H9 (cell line): ENCODE results near the gene DNAH11. TPM values are rescaled to one million over a fixed set of nuclear protein-coding genes. Genes with fewer than 3 reads are reported as not detected.

ENCODE experiments used
- DNase-seq: peaks from one replicate; pipeline ENCODE4 v3.0.0-alpha.2; 2017
- H2AFZ ChIP-seq: one replicate; pipeline ENCODE4 v1.6.1; 2013; ENCODE audit warnings: mild to moderate bottlenecking, low read length, control low read depth, moderate library complexity
- H2AK5ac ChIP-seq: 2 replicates; pipeline ENCODE4 v1.6.1; 2013; ENCODE audit warnings: low read length, control low read depth, mixed read lengths; ENCODE audit not compliant: insufficient read length
- H2BK120ac ChIP-seq: one replicate; pipeline ENCODE4 v1.6.1; 2013; ENCODE audit warnings: low read depth, mild to moderate bottlenecking, low read length, control low read depth, inconsistent platforms; ENCODE audit not compliant: poor library complexity, severe bottlenecking
- H2BK12ac ChIP-seq: 2 replicates; pipeline ENCODE4 v1.6.1; 2013; ENCODE audit warnings: low read length, control low read depth, mixed read lengths, low read depth; ENCODE audit not compliant: insufficient read length
- H2BK15ac ChIP-seq: 2 replicates; pipeline ENCODE4 v1.6.1; 2013; ENCODE audit warnings: low read depth, low read length, control low read depth
- H2BK20ac ChIP-seq: one replicate; pipeline ENCODE4 v1.6.1; 2013; ENCODE audit warnings: low read depth, mild to moderate bottlenecking, low read length, control low read depth, inconsistent platforms; ENCODE audit not compliant: poor library complexity, severe bottlenecking
- H2BK5ac ChIP-seq: 2 replicates; pipeline ENCODE4 v1.6.1; 2013; ENCODE audit warnings: low read length, control low read depth, mixed read lengths; ENCODE audit not compliant: insufficient read length
- H3K14ac ChIP-seq: 2 replicates; pipeline ENCODE4 v1.6.1; 2013; ENCODE audit warnings: low read length, control low read depth; ENCODE audit not compliant: insufficient read depth
- H3K18ac ChIP-seq: 2 replicates; pipeline ENCODE4 v1.6.1; 2013; ENCODE audit warnings: low read depth, mild to moderate bottlenecking, mixed read lengths, low read length, control low read depth; ENCODE audit not compliant: insufficient read length
- H3K23ac ChIP-seq: 2 replicates; pipeline ENCODE4 v1.6.1; 2013; ENCODE audit warnings: low read length, control low read depth, mixed read lengths, low read depth; ENCODE audit not compliant: insufficient read length
- H3K23me2 ChIP-seq: 2 replicates; pipeline ENCODE4 v1.6.1; 2013; ENCODE audit warnings: low read depth, mild to moderate bottlenecking, mixed read lengths, low read length, control low read depth; ENCODE audit not compliant: insufficient read length, poor library complexity, severe bottlenecking
- H3K27ac ChIP-seq: 2 replicates; pipeline ENCODE4 v1.5.1; 2013; ENCODE audit warnings: low read length, control low read depth, mixed read lengths, low read depth; ENCODE audit not compliant: insufficient read length
- H3K27me3 ChIP-seq: 2 replicates; pipeline ENCODE4 v1.6.1; 2013; ENCODE audit warnings: low read length, control low read depth, inconsistent platforms; ENCODE audit not compliant: insufficient read depth
- H3K4ac ChIP-seq: 2 replicates; pipeline ENCODE4 v1.6.1; 2013; ENCODE audit warnings: low read depth, mild to moderate bottlenecking, control low read depth, inconsistent platforms, low read length, moderate library complexity
- H3K4me1 ChIP-seq: 2 replicates; pipeline ENCODE4 v1.6.1; 2013; ENCODE audit warnings: low read length, control low read depth, inconsistent platforms; ENCODE audit not compliant: insufficient read depth
- H3K4me2 ChIP-seq: 2 replicates; pipeline ENCODE4 v1.6.1; 2013; ENCODE audit warnings: low read length, control low read depth, mixed read lengths; ENCODE audit not compliant: insufficient read length, insufficient read depth
- H3K56ac ChIP-seq: 2 replicates; pipeline ENCODE4 v1.6.1; 2013; ENCODE audit warnings: low read depth, mild to moderate bottlenecking, mixed read lengths, low read length, control low read depth; ENCODE audit not compliant: insufficient read length
- H3K79me1 ChIP-seq: 2 replicates; pipeline ENCODE4 v1.6.1; 2013; ENCODE audit warnings: low read depth, mild to moderate bottlenecking, moderate library complexity, low read length, control low read depth, inconsistent platforms; ENCODE audit not compliant: insufficient read depth, poor library complexity, severe bottlenecking
- H3K79me2 ChIP-seq: 2 replicates; pipeline ENCODE4 v1.6.1; 2013; ENCODE audit warnings: low read length, control low read depth, inconsistent platforms; ENCODE audit not compliant: insufficient read depth
- H3K9ac ChIP-seq: 2 replicates; pipeline ENCODE4 v1.6.1; 2013; ENCODE audit warnings: low read length, control low read depth, mixed read lengths; ENCODE audit not compliant: insufficient read length; ENCODE audit errors: extremely low read depth
- H3K9me3 ChIP-seq: one replicate; pipeline ENCODE4 v1.6.1; 2013; ENCODE audit warnings: low read depth, low read length, inconsistent platforms; ENCODE audit not compliant: control insufficient read depth
- H3T11ph ChIP-seq: one replicate; pipeline ENCODE4 v1.6.1; 2013; ENCODE audit warnings: mild to moderate bottlenecking, low read length, control low read depth, inconsistent platforms
- H4K20me1 ChIP-seq: one replicate; pipeline ENCODE4 v1.6.1; 2013; ENCODE audit not compliant: control insufficient read depth, insufficient read length, insufficient read depth
- H4K5ac ChIP-seq: 2 replicates; pipeline ENCODE4 v1.6.1; 2013; ENCODE audit warnings: low read depth, mild to moderate bottlenecking, mixed read lengths, low read length, control low read depth; ENCODE audit not compliant: insufficient read length
- H4K8ac ChIP-seq: replicated peaks from 2 replicates; pipeline ENCODE4 v1.6.1; 2013; ENCODE audit warnings: low read length, control low read depth, mixed read lengths, low read depth; ENCODE audit not compliant: insufficient read length
- H4K91ac ChIP-seq: 2 replicates; pipeline ENCODE4 v1.6.1; 2013; ENCODE audit warnings: low read depth, mild to moderate bottlenecking, moderate library complexity, mixed read lengths, low read length, control low read depth; ENCODE audit not compliant: insufficient read length
- H3K27ac Mint-ChIP-seq, 3 experiments: 2 replicates in 2 of 3; 3 replicates in 1 of 3; pipeline ENCODE4 v1.8.0; 2020 to 2021; ENCODE audit warnings: mixed read lengths in 3 of 3, mild to moderate bottlenecking in 1 of 3, moderate library complexity in 1 of 3
- H3K27me3 Mint-ChIP-seq: 2 replicates; pipeline ENCODE4 v1.8.0; 2021; ENCODE audit warnings: low read depth, mild to moderate bottlenecking, moderate library complexity, mixed read lengths
- H3K36me3 Mint-ChIP-seq, 3 experiments: 2 replicates in 2 of 3; 3 replicates in 1 of 3; pipeline ENCODE4 v1.8.0; 2020 to 2021; ENCODE audit warnings: low read depth in 3 of 3, mixed read lengths in 3 of 3; ENCODE audit not compliant: insufficient read depth in 1 of 3
- H3K4me1 Mint-ChIP-seq, 2 experiments: 2 replicates each; pipeline ENCODE4 v1.8.0; 2020; ENCODE audit warnings: mixed read lengths in 2 of 2
- H3K4me3 Mint-ChIP-seq, 2 experiments: 2 replicates in 1 of 2; 3 replicates in 1 of 2; pipeline ENCODE4 v1.8.0; 2020 to 2021; ENCODE audit warnings: mild to moderate bottlenecking in 2 of 2, mixed read lengths in 2 of 2, moderate library complexity in 1 of 2
- H3K9me3 Mint-ChIP-seq, 2 experiments: 2 replicates in 1 of 2; 3 replicates in 1 of 2; pipeline ENCODE4 v1.8.0; 2020; ENCODE audit warnings: mild to moderate bottlenecking in 2 of 2, mixed read lengths in 2 of 2, moderate library complexity in 1 of 2
- CTCF ChIP-seq: fragments of 200-600 bp; sonication (generic); conservative IDR thresholded peaks from 3 replicates; pipeline ENCODE4 v1.8.0; 2021; ENCODE audit warnings: antibody characterized with exemption, mild to moderate bottlenecking
- WGBS: extraction: QIAGEN DNeasy Blood & Tissue Kit; methylation state at CpG from one replicate; pipeline ENCODE4 v1.1.7; 2013; ENCODE audit warnings: missing lambda C conversion rate, low lambda C conversion rate, mixed read lengths; ENCODE audit not compliant: insufficient read length; ENCODE audit errors: extremely low coverage; 5-methylcytosine and 5-hydroxymethylcytosine counted together
- total RNA-seq: library from RNA; stranded (reverse); gene quantifications from 2 replicates; pipeline ENCODE4 v1.2.1, GENCODE V29; 2021

DNAH11 gene
- total RNA-seq, 1 experiment from 2014 or later: 2.5 TPM

GRCh38 chr7:21605008-21605585, 62.3 kb downstream of the DNAH11 start:
- Histone ChIP-seq H2BK12ac (no peak overlapping the region), H2AFZ (no peak overlapping the region), H3K27ac (no peak overlapping the region), H3K23me2 (no peaks in the 10 kb centered on the region), H3K4me1 (no peaks in the 10 kb centered on the region), H3K9me3 (no peaks in the 10 kb centered on the region), H4K91ac (no peak overlapping the region), H3K23ac (no peak overlapping the region), H4K20me1 (no peaks in the 10 kb centered on the region), H3K56ac (no peak overlapping the region), H2AK5ac (no peak overlapping the region), H4K8ac (no peak overlapping the region), H4K5ac (no peak overlapping the region), H3K14ac (no peak overlapping the region), H3K79me1 (no peaks in the 10 kb centered on the region), H3K9ac (no peak overlapping the region), H3K27me3 (no peaks in the 10 kb centered on the region), H3T11ph (no peak overlapping the region), H2BK120ac (no peak overlapping the region), H2BK5ac (no peak overlapping the region), H3K18ac (no peak overlapping the region), H2BK20ac (no peak overlapping the region), H2BK15ac (no peak overlapping the region), H3K4me2 (no peak overlapping the region), H3K4ac (no peak overlapping the region), H3K79me2 (no peaks in the 10 kb centered on the region)
- peaks cover 3% of the 10 kb centered on the region; the same call in 1 of the 2 replicates for H3K27me3 Mint-ChIP-seq
- H3K36me3 Mint-ChIP-seq: 0 out of 7 replicates have a peak, but pooled peaks cover 0 to 2% (median 0%) of the 10 kb centered on the region in 3 experiments
- TF ChIP-seq CTCF: no peak
- H3K4me3 Mint-ChIP-seq: no peak overlapping the region
- H3K9me3 Mint-ChIP-seq: no peaks in the 10 kb centered on the region
- peaks cover 0 to 4% of the 10 kb centered on the region in 2 experiments; a peak in 1 of 4 replicates for H3K4me1 Mint-ChIP-seq
- 0 out of 7 replicates have a peak overlapping the region, but pooled peaks of 1 of the 3 experiments have one; percentile 26 for H3K27ac Mint-ChIP-seq
- no CpG with 5 or more reads among the region's 3 CpGs for WGBS
- DNase-seq: no peak
